Smooth muscle cell of the brain vasculature (primary cell): ENCODE measurements around the gene C1orf159.

Experiments
- DNase-seq: peaks from one replicate; pipeline ENCODE4 v3.0.0-alpha.2; 2012; ENCODE audit warnings: low read depth, low spot score

C1orf159 gene

GRCh38 chr1:1092894-1093609, 22.8 kb downstream of the C1orf159 start:
- DNase-seq: no peak

GRCh38 chr1:1092149-1092855, 23.6 kb downstream of the C1orf159 start:
- no peak for DNase-seq

- DNase-seq: no peak
Observed at GRCh38 chr1:1091344-1092148, 24.3 kb downstream of the C1orf159 start.

GRCh38 chr1:1090424-1091343, 25.2 kb downstream of the C1orf159 start:
- no peak for DNase-seq

- DNase-seq: no peak
Observed at GRCh38 chr1:1089731-1090423, 26.0 kb downstream of the C1orf159 start.

GRCh38 chr1:1088801-1089680, 26.8 kb downstream of the C1orf159 start:
- no peak for DNase-seq

GRCh38 chr1:1088029-1088800, 27.7 kb downstream of the C1orf159 start:
- no peak for DNase-seq

GRCh38 chr1:1087351-1088028, 28.4 kb downstream of the C1orf159 start:
- DNase-seq: no peak

GRCh38 chr1:1086911-1087341, 29.0 kb downstream of the C1orf159 start:
- DNase-seq: no peak

GRCh38 chr1:1085911-1086841, 29.7 kb downstream of the C1orf159 start:
- DNase-seq: no peak

GRCh38 chr1:1085171-1085841, 30.6 kb downstream of the C1orf159 start:
- no peak for DNase-seq

- no peak for DNase-seq
Observed at GRCh38 chr1:1084372-1085170, 31.3 kb downstream of the C1orf159 start.

GRCh38 chr1:1083416-1084371, 32.2 kb downstream of the C1orf159 start:
- DNase-seq: no peak

GRCh38 chr1:1082776-1083415, 33.0 kb downstream of the C1orf159 start:
- no peak for DNase-seq
